Astrocyte (in vitro differentiated cells and primary cell): ENCODE data around the gene PTPRF.

Experiments used
- EZH2 ChIP-seq: IDR thresholded peaks from 2 replicates; pipeline ENCODE4 v1.6.1; 2012; ENCODE audit warnings: mild to moderate bottlenecking, low read length, inconsistent platforms; ENCODE audit not compliant: insufficient read depth
- TF ChIP-seq, protein P1 (sequence below): IDR thresholded peaks from 2 replicates; pipeline ENCODE4 v1.5.1; 2011; ENCODE audit warnings: low read depth, mild to moderate bottlenecking, inconsistent platforms, low read length, moderate library complexity; ENCODE audit not compliant: insufficient read depth

DNA sequence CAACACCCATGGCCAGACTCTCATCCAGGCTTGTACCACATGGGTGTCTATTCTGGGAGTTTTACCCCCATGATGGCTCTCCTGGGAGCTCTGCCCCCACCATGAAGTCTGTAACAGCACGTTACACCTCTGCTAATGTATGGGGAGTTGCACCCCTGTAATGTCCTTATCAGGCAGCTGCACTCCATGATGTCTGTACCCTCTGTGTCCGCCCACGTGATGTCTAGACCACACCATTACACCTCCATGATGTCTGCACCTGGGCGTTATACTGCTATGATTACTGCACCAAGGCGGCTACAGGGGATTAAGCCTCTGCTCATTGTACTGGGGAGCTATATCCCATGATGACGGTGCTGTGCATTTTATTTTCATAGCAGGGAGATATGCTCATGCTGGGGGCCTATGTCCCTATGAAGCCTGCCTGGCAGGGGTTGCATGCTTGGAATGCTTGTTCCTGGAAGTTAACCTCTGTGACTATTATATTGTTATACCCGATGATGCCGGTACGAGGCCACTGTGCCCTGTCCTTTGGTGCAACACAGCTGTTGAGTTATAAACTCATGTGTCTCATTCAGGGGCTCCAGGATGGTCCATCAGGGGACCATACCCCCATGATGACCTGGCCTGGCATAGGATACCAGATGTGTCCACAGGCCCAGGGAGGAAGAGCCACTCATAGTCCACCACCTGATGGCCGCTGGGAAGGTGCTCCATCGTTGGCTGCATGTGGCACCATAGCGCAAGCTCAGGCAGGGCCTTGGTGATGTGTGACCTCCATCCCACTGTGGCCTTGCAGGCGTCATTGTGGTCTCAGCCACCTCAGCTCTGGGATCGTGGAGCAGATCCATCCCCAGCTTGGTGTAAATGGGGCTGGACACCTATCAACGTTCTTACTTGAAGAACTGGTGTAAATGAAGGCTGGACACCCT, 12.1 kb downstream of the PTPRF start:
- TF ChIP-seq, protein P1, sequence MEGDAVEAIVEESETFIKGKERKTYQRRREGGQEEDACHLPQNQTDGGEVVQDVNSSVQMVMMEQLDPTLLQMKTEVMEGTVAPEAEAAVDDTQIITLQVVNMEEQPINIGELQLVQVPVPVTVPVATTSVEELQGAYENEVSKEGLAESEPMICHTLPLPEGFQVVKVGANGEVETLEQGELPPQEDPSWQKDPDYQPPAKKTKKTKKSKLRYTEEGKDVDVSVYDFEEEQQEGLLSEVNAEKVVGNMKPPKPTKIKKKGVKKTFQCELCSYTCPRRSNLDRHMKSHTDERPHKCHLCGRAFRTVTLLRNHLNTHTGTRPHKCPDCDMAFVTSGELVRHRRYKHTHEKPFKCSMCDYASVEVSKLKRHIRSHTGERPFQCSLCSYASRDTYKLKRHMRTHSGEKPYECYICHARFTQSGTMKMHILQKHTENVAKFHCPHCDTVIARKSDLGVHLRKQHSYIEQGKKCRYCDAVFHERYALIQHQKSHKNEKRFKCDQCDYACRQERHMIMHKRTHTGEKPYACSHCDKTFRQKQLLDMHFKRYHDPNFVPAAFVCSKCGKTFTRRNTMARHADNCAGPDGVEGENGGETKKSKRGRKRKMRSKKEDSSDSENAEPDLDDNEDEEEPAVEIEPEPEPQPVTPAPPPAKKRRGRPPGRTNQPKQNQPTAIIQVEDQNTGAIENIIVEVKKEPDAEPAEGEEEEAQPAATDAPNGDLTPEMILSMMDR: no peak
- TF ChIP-seq EZH2: no peak
